Spinal cord (tissue), 10 donors: ENCODE measurements around the gene POLE3. TPM values are rescaled to one million over a fixed set of nuclear protein-coding genes. Genes with fewer than 3 reads are reported as not detected.
"Not testable (repeated sequence)": the region's sequence is repeated elsewhere in the genome, so short reads cannot be mapped to it uniquely, and the experiment has no call there.

Experiments
- DNase-seq, 6 donors: peaks; one replicate each; pipeline versions ENCODE4 v3.0.0 to v3.0.0-alpha.2; 2013 to 2015; ENCODE audit warnings: low spot score in 6 of 6, low read depth in 4 of 6
- H3K27ac ChIP-seq: one replicate; pipeline ENCODE4 v1.5.1; 2013; ENCODE audit warnings: low read depth, low read length, control low read depth
- H3K27me3 ChIP-seq: one replicate; pipeline ENCODE4 v1.6.1; 2013; ENCODE audit warnings: low read length; ENCODE audit not compliant: control insufficient read depth, insufficient read depth
- H3K36me3 ChIP-seq: one replicate; pipeline ENCODE4 v1.6.1; 2013; ENCODE audit warnings: low read length; ENCODE audit not compliant: control insufficient read depth, insufficient read depth
- H3K4me1 ChIP-seq: one replicate; pipeline ENCODE4 v1.6.1; 2013; ENCODE audit warnings: low read length; ENCODE audit not compliant: control insufficient read depth, insufficient read depth
- H3K4me3 ChIP-seq: one replicate; pipeline ENCODE4 v1.5.1; 2013; ENCODE audit warnings: low read depth, low read length, control low read depth
- H3K9me3 ChIP-seq: one replicate; pipeline ENCODE4 v1.6.1; 2013; ENCODE audit warnings: low read length; ENCODE audit not compliant: control insufficient read depth, insufficient read depth
- WGBS: methylation state at CpG from one replicate; pipeline ENCODE4 v1.1.5; 2013; ENCODE audit warnings: missing lambda C conversion rate; ENCODE audit not compliant: insufficient coverage; 5-methylcytosine and 5-hydroxymethylcytosine counted together
- long read RNA-seq, 4 donors: transcript quantifications; one replicate each; lab custom pipeline, GENCODE V29; 2026
- polyA plus RNA-seq, 2 donors: library from polyadenylated mRNA; unstranded; fragments of 120-200 nt; gene quantifications; one replicate each; pipeline ENCODE4 v1.2.1, GENCODE V29; 2013; ENCODE audit not compliant: insufficient read length in 2 of 2
- total RNA-seq, 2 donors: library from RNA; depleted of rRNA in 1 of 2; stranded (reverse); fragments of 120-200 nt in 1 of 2; fragments of >200 nt in 1 of 2; gene quantifications; one replicate each; pipeline versions ENCODE4 v1.2.3 to v1.2.4, GENCODE V29; 2013 to 2014
- donor health status: healthy.

Gene POLE3
- 10 to 100 TPM; 33.1 to 52.3 TPM for total RNA-seq
- polyA plus RNA-seq, result 10 to 100 TPM; 44.1 to 54.8 TPM
- long read RNA-seq, donor 1, transcript POLE3-201 (4 exons, 2,109 nt), result major isoform, 35 of 39 reads
- long read RNA-seq, donor 1, partial matches to known transcripts, result 0 of 39 reads
- long read RNA-seq, donor 1, other reads (novel, unspliced or antisense), result 0 of 39 reads
- long read RNA-seq, donor 2, transcript POLE3-201 (4 exons, 2,109 nt), result major isoform, 10 of 10 reads
- long read RNA-seq, donor 2, partial matches to known transcripts, result 0 of 10 reads
- long read RNA-seq, donor 2, other reads (novel, unspliced or antisense), result 0 of 10 reads
- long read RNA-seq, donor 3, transcript POLE3-201 (4 exons, 2,109 nt), result major isoform, 16 of 28 reads
- long read RNA-seq, donor 3, partial matches to known transcripts, result 10 of 28 reads
- long read RNA-seq, donor 3, other reads (novel, unspliced or antisense), result 0 of 28 reads
- long read RNA-seq, donor 4, transcript POLE3-201 (4 exons, 2,109 nt), result major isoform, 30 of 33 reads
- long read RNA-seq, donor 4, partial matches to known transcripts, result 0 of 33 reads
- long read RNA-seq, donor 4, other reads (novel, unspliced or antisense), result 0 of 33 reads

- WGBS, result under 1% methylated on average over 61 of the region's 61 CpGs
- no peaks in the 10 kb centered on the region for H3K9me3 ChIP-seq
- H3K4me1 ChIP-seq, result peaks cover 23% of the 10 kb centered on the region
- DNase-seq, result peak; percentile 92 to 98 (median 96)
- no peaks in the 10 kb centered on the region for H3K27me3 ChIP-seq
- H3K36me3 ChIP-seq, result peaks cover 14% of the 10 kb centered on the region
- H3K27ac ChIP-seq, result peak within 1 kb of the TSS; percentile 99
- peak within 1 kb of the TSS; percentile 95 for H3K4me3 ChIP-seq
These were observed at the start of gene POLE3, which contains the start of gene C9orf43 for GRCh38 chr9:113410207-113410864. Gene POLE3, minus strand, starts transcription at chr9:113410675. Its CDS starts 382 bp downstream, at chr9:113410293. Gene C9orf43, plus strand, starts transcription at chr9:113410747. Its CDS starts 2,747 bp downstream, at chr9:113413494.

GRCh38 chr9:113456235-113456634 lies 45.8 kb upstream of the POLE3 start:
- no peak for DNase-seq
- Histone ChIP-seq H3K4me1 (no peaks in the 10 kb centered on the region), H3K27me3 (no peaks in the 10 kb centered on the region), H3K4me3 (no peak overlapping the region), H3K9me3 (no peaks in the 10 kb centered on the region), H3K27ac (no peak overlapping the region), H3K36me3 (no peaks in the 10 kb centered on the region)
- no CpG with 5 or more reads among the region's 2 CpGs for WGBS

- WGBS, result 58% methylated on average over 3 of the region's 5 CpGs
- peak in 1 of 6 donors; percentile 44 for DNase-seq
- H3K27me3 ChIP-seq, result no peaks in the 10 kb centered on the region
- H3K27ac ChIP-seq, result peak overlapping the region; percentile 70
- H3K36me3 ChIP-seq, result no peaks in the 10 kb centered on the region
- H3K9me3 ChIP-seq, result no peaks in the 10 kb centered on the region
- no peaks in the 10 kb centered on the region for H3K4me1 ChIP-seq
- H3K4me3 ChIP-seq, result no peak overlapping the region
These were observed 44.7 kb upstream of the POLE3 start for GRCh38 chr9:113454914-113455761.

- WGBS, result no CpG with 5 or more reads among the region's 4 CpGs
- no peaks in the 10 kb centered on the region for H3K27me3 ChIP-seq
- no peak for DNase-seq
- no peaks in the 10 kb centered on the region for H3K4me1 ChIP-seq
- no peak overlapping the region for H3K4me3 ChIP-seq
- H3K9me3 ChIP-seq, result no peaks in the 10 kb centered on the region
- no peaks in the 10 kb centered on the region for H3K36me3 ChIP-seq
- no peak overlapping the region for H3K27ac ChIP-seq
These were observed 41.7 kb upstream of the POLE3 start for GRCh38 chr9:113452113-113452605.

- no peaks in the 10 kb centered on the region for H3K27me3 ChIP-seq
- no peaks in the 10 kb centered on the region for H3K4me1 ChIP-seq
- DNase-seq, result no peak
- H3K36me3 ChIP-seq, result no peaks in the 10 kb centered on the region
- 100% methylated on average over 1 of the region's 2 CpGs for whole genome bisulfite sequencing
- no peak overlapping the region for H3K27ac ChIP-seq
- H3K9me3 ChIP-seq, result no peaks in the 10 kb centered on the region
- no peak overlapping the region for H3K4me3 ChIP-seq
These were observed 38.9 kb upstream of the POLE3 start for GRCh38 chr9:113449376-113449775.

GRCh38 chr9:113446323-113446740 lies 35.9 kb upstream of the POLE3 start:
- H3K4me1 ChIP-seq, result no peaks in the 10 kb centered on the region
- H3K9me3 ChIP-seq, result no peaks in the 10 kb centered on the region
- H3K4me3 ChIP-seq, result no peak overlapping the region
- peak in 5 of 6 donors; percentile 40 to 91 (median 51) for DNase-seq
- H3K27me3 ChIP-seq, result no peaks in the 10 kb centered on the region
- no peak overlapping the region for H3K27ac ChIP-seq
- 67% methylated on average over 2 of the region's 3 CpGs for WGBS
- H3K36me3 ChIP-seq, result no peaks in the 10 kb centered on the region

GRCh38 chr9:113444736-113445135 lies 34.3 kb upstream of the POLE3 start:
- H3K9me3 ChIP-seq, result no peaks in the 10 kb centered on the region
- H3K4me3 ChIP-seq, result no peak overlapping the region
- DNase-seq, result no peak
- no peaks in the 10 kb centered on the region for H3K4me1 ChIP-seq
- H3K36me3 ChIP-seq, result no peaks in the 10 kb centered on the region
- no CpG with 5 or more reads among the region's 2 CpGs for WGBS
- H3K27ac ChIP-seq, result no peak overlapping the region
- H3K27me3 ChIP-seq, result no peaks in the 10 kb centered on the region

GRCh38 chr9:113437716-113438115 lies 27.2 kb upstream of the POLE3 start:
- H3K36me3 ChIP-seq, H3K27me3 ChIP-seq, H3K4me1 ChIP-seq, DNase-seq, H3K9me3 ChIP-seq, H3K27ac ChIP-seq, H3K4me3 ChIP-seq: not testable (repeated sequence)
- WGBS, result no CpG with 5 or more reads among the region's 1 CpG
